A549 (cell line): ENCODE results near the gene GPD1. TPM values are rescaled to one million over a fixed set of nuclear protein-coding genes. Genes with fewer than 3 reads are reported as not detected.
A peak's percentile ranks its signal among the peaks of the same experiment; 100 is the strongest.

Source experiments
- ATAC-seq, 2 experiments: fragments of 200-7000 bp in 1 of 2; fragments of >200 bp in 1 of 2; cut with Nextera tagmentation in 1 of 2; cut with Tn5 transposase in 1 of 2; 3 replicates each; pipeline versions ENCODE4 v1.8.0 to v1.9.1; 2018 to 2020; ENCODE audit warnings: mild to moderate bottlenecking in 1 of 2, moderate library complexity in 1 of 2
- CTCF ChIA-PET: fragments of 300-600 bp; sonication (Branson Sonifier 250); formaldehyde crosslinking; extraction: SDS; loops from one replicate; lab custom pipeline; 2021; ENCODE audit warnings: antibody characterized with exemption, inconsistent platforms; lab: Yijun Ruan, JAX
- POLR2A ChIA-PET: fragments of 350-600 bp; formaldehyde crosslinking; extraction: SDS; loops from one replicate; lab custom pipeline; 2021; ENCODE audit warnings: antibody characterized with exemption, inconsistent platforms; lab: Yijun Ruan, JAX
- DNase-seq, 2 experiments: peaks; one replicate each; pipeline versions ENCODE4 v3.0.0 to v3.0.0-alpha.2; 2011 to 2016; ENCODE audit warnings: low read depth in 1 of 2, low spot score in 1 of 2
- FAIRE-seq: peaks from 2 replicates; lab custom pipeline; 2011; peaks lifted over from hg19 to GRCh38; lab: Jason Lieb, UNC
- H3K27ac ChIP-seq, 2 experiments: fragments of >200 bp; sonication (Bioruptor Twin); formaldehyde crosslinking; 3 replicates each; pipeline ENCODE4 v1.5.1; 2016 to 2017
- H3K4me1 ChIP-seq: fragments of >200 bp; sonication (Bioruptor Twin); formaldehyde crosslinking; 3 replicates; pipeline ENCODE4 v1.6.1; 2016
- H3K4me2 ChIP-seq: fragments of >200 bp; sonication (Bioruptor Twin); formaldehyde crosslinking; 3 replicates; pipeline ENCODE4 v1.6.1; 2016
- H3K4me3 ChIP-seq: fragments of >200 bp; sonication (Bioruptor Twin); formaldehyde crosslinking; 3 replicates; pipeline ENCODE4 v1.5.1; 2016
- H3K9me3 ChIP-seq: fragments of >200 bp; sonication (Bioruptor Twin); formaldehyde crosslinking; 3 replicates; pipeline ENCODE4 v1.6.1; 2016
- ATOH8 ChIP-seq: fragments of 250-450 bp; sonication (Bioruptor Pico); IDR thresholded peaks from 2 replicates; pipeline ENCODE4 v1.5.0; 2020; ENCODE audit warnings: low read depth, mild to moderate bottlenecking, moderate library complexity
- CEBPB ChIP-seq, 2 experiments: fragments of >200 bp in 1 of 2; sonication (Bioruptor Twin) in 1 of 2; formaldehyde crosslinking in 1 of 2; IDR thresholded peaks; 2 replicates each; pipeline ENCODE4 v1.6.1; 2012 to 2016
- E2F6 ChIP-seq: IDR thresholded peaks from 2 replicates; pipeline ENCODE4 v1.6.1; 2012; ENCODE audit warnings: low read depth, borderline replicate concordance
- FOSB ChIP-seq: fragments of 250-450 bp; sonication (Bioruptor Pico); IDR thresholded peaks from 2 replicates; pipeline ENCODE4 v1.5.0; 2020; ENCODE audit warnings: mild to moderate bottlenecking, moderate library complexity
- FOSL2 ChIP-seq, 2 experiments: fragments of 450-650 bp in 1 of 2; fragments of >200 bp in 1 of 2; sonication (Bioruptor Twin) in 1 of 2; formaldehyde crosslinking; IDR thresholded peaks; 2 replicates each; pipeline versions ENCODE4 v1.5.0 to v1.6.1; 2016 to 2020; ENCODE audit warnings: mild to moderate bottlenecking in 1 of 2, moderate library complexity in 1 of 2
- GATA3 ChIP-seq: IDR thresholded peaks from 2 replicates; pipeline ENCODE4 v1.6.1; 2012; ENCODE audit warnings: borderline replicate concordance
- HES2 ChIP-seq: fragments of >200 bp; sonication (Bioruptor Twin); formaldehyde crosslinking; IDR thresholded peaks from 2 replicates; pipeline ENCODE4 v1.6.1; 2016
- JUN ChIP-seq, 2 experiments: fragments of >200 bp; sonication (Bioruptor Twin); formaldehyde crosslinking; IDR thresholded peaks; 2 replicates in 1 of 2; 3 replicates in 1 of 2; pipeline ENCODE4 v1.6.1; 2016 to 2017
- KDM1A ChIP-seq: fragments of 200-600 bp; sonication (generic); IDR thresholded peaks from 2 replicates; pipeline ENCODE4 v1.6.1; 2016; ENCODE audit warnings: low read depth, mild to moderate bottlenecking
- KDM5A ChIP-seq: fragments of 200-600 bp; sonication (generic); IDR thresholded peaks from 2 replicates; pipeline ENCODE4 v1.6.1; 2016; ENCODE audit warnings: antibody characterized with exemption, mild to moderate bottlenecking
- MAFK ChIP-seq: fragments of 450-650 bp; IDR thresholded peaks from 2 replicates; pipeline ENCODE4 v1.6.1; 2014; ENCODE audit not compliant: partially characterized antibody
- MAX ChIP-seq: IDR thresholded peaks from 2 replicates; pipeline ENCODE4 v1.6.1; 2012
- MAZ ChIP-seq: fragments of 150-350 bp; IDR thresholded peaks from 2 replicates; pipeline ENCODE4 v1.6.1; 2014; ENCODE audit warnings: antibody characterized with exemption, low read depth, low read length, borderline replicate concordance
- MYC ChIP-seq: IDR thresholded peaks from 2 replicates; pipeline ENCODE4 v1.6.1; 2012; ENCODE audit warnings: mild to moderate bottlenecking, inconsistent platforms, low read length, improper control_type of control experiment, borderline replicate concordance
- PHF8 ChIP-seq: fragments of 200-600 bp; sonication (generic); IDR thresholded peaks from 2 replicates; pipeline ENCODE4 v1.6.1; 2016; ENCODE audit warnings: low read depth, mild to moderate bottlenecking, antibody characterized with exemption, moderate library complexity, borderline replicate concordance
- POLR2AphosphoS2 ChIP-seq: conservative IDR thresholded peaks from 2 replicates; pipeline ENCODE4 v1.6.1; 2012; ENCODE audit warnings: low read length, improper control_type of control experiment, inconsistent platforms
- RCOR1 ChIP-seq: fragments of 150-350 bp; IDR thresholded peaks from 2 replicates; pipeline ENCODE4 v1.6.1; 2014; ENCODE audit warnings: antibody characterized with exemption, low read length, low read depth
- RFX5 ChIP-seq: fragments of 450-650 bp; IDR thresholded peaks from 2 replicates; pipeline ENCODE4 v1.7.1; 2014; ENCODE audit warnings: antibody characterized with exemption, mild to moderate bottlenecking, moderate library complexity
- SMC3 ChIP-seq: fragments of >200 bp; sonication (Bioruptor Twin); formaldehyde crosslinking; IDR thresholded peaks from 3 replicates; pipeline ENCODE4 v1.6.1; 2018; ENCODE audit warnings: inconsistent platforms
- USF2 ChIP-seq: fragments of 450-650 bp; IDR thresholded peaks from 2 replicates; pipeline ENCODE4 v1.6.1; 2014; ENCODE audit warnings: antibody characterized with exemption
- WGBS: methylation state at CpG from one replicate; pipeline ENCODE4 v1.1.6; 2017; ENCODE audit errors: missing lambda C conversion rate; 5-methylcytosine and 5-hydroxymethylcytosine counted together
- polyA plus RNA-seq, 4 experiments: library from polyadenylated mRNA; depleted of rRNA in 3 of 4; stranded (reverse); fragments of >200 nt; fragmentation: RNase III in 1 of 4; extraction: RNeasy Plus Mini Kit Qiagen cat#74134 plus additional on column Dnase treatment in 1 of 4; gene quantifications; 2 replicates in 3 of 4; 3 replicates in 1 of 4; pipeline ENCODE4 v1.2.3, GENCODE V29; 2011 to 2017

GPD1 gene
- polyA plus RNA-seq, 2 of the 4 experiments (the other 2 are of a cell fraction) = 0.10 to 0.44 TPM

- no peaks in the 10 kb centered on the region for H3K9me3 ChIP-seq
- peak; percentile 70 to 83 for DNase-seq
- H3K27ac ChIP-seq = peak within 1 kb of the TSS; percentile 79 to 90
- ATAC-seq = peak; percentile 72 to 81
- TF ChIP-seq PHF8 = no peak; the same call in 1 of the 2 replicates
- TF ChIP-seq JUN (IDR thresholded peaks at IDR 0.05) = peak in 1 of 2 experiments; percentile 24; a peak in 1 of 5 replicates
- peak; percentile 72; the same call in 1 of the 2 replicates for TF ChIP-seq E2F6
- TF ChIP-seq, all 56 proteins: peak for 2
- ChIA-PET POLR2A (interaction anchor here (1.0 kb wide), 1 partner anchor 13 kb away, joined by 3 read pairs; no protein-coding TSS in a partner anchor), CTCF (interaction anchor here (0.8 to 33.6 kb wide), 29 partner anchors 9 to 945 kb away, joined by 3 to 708 read pairs (median 10); partner anchors contain the start of genes AQP2, AQP5, AQP6 and RACGAP1)
- Histone ChIP-seq H3K4me2 (peak within 1 kb of the TSS; percentile 94), H3K4me3 (peak within 1 kb of the TSS; percentile 85), H3K4me1 (peaks cover 18% of the 10 kb centered on the region)
- WGBS = 2% methylated on average over 32 of the region's 88 CpGs
- FAIRE-seq = no peak
These were observed 46.6 kb upstream of the GPD1 start, which contains the start of gene ASIC1 for GRCh38 chr12:50057000-50057841. TSS of gene ASIC1 (plus strand) at chr12:50057596. CDS start at chr12:50058767, 1,171 bp downstream.

- Histone ChIP-seq H3K27ac (peak overlapping the region; percentile 79 to 90), H3K4me2 (peak overlapping the region; percentile 94), H3K4me3 (peak overlapping the region; percentile 85), H3K9me3 (no peaks in the 10 kb centered on the region), H3K4me1 (peaks cover 18% of the 10 kb centered on the region)
- no peak for FAIRE-seq
- ChIA-PET CTCF (interaction anchor here (0.6 to 33.6 kb wide), 13 partner anchors 8 to 946 kb away, joined by 3 to 708 read pairs (median 5); partner anchors contain the start of genes AQP5, AQP6 and SMARCD1), POLR2A (interaction anchor here (1.0 kb wide), 1 partner anchor 13 kb away, joined by 3 read pairs; no protein-coding TSS in a partner anchor)
- TF ChIP-seq ATOH8 (CRISPR knock-in tag) = no peak
- no peak for TF ChIP-seq MYC
- no peak for TF ChIP-seq RCOR1
- TF ChIP-seq HES2 = no peak
- TF ChIP-seq GATA3 = no peak
- no peak for TF ChIP-seq CEBPB (IDR thresholded peaks at IDR 0.05)
- TF ChIP-seq POLR2AphosphoS2 = no peak
- TF ChIP-seq USF2 = no peak
- TF ChIP-seq JUN (IDR thresholded peaks at IDR 0.05) = no peak
- TF ChIP-seq FOSL2 (IDR thresholded peaks at IDR 0.05) = no peak
- TF ChIP-seq FOSL2 (CRISPR knock-in tag; IDR thresholded peaks at IDR 0.05) = no peak
- no peak for TF ChIP-seq FOSB (CRISPR knock-in tag)
- no peak for TF ChIP-seq KDM1A
- no peak for TF ChIP-seq MAZ
- TF ChIP-seq RFX5 = no peak
- TF ChIP-seq SMC3 = no peak
- no peak for TF ChIP-seq MAX
- no peak for TF ChIP-seq MAFK
- TF ChIP-seq PHF8 = no peak
- no peak for TF ChIP-seq KDM5A
- no peak for DNase-seq
- peak in 1 of 2 experiments; percentile 4; a peak in 1 of 6 replicates for ATAC-seq
- 42% methylated on average over 22 of the region's 30 CpGs for WGBS
These were observed 45.7 kb upstream of the GPD1 start for GRCh38 chr12:50057896-50058670.
